Activated naive CD4-positive, alpha-beta T cell treated with anti-CD3 and anti-CD28 coated beads for 36 hours (primary cell): ENCODE data around the gene CTBP1. TPM values are rescaled to one million over a fixed set of nuclear protein-coding genes. Genes with fewer than 3 reads are reported as not detected.
A peak's percentile ranks its signal among the peaks of the same experiment; 100 is the strongest.
"Not testable (repeated sequence)": the region's sequence is repeated elsewhere in the genome, so short reads cannot be mapped to it uniquely, and the experiment has no call there.

Experiments used
- CTCF ChIA-PET: fragments of 350-600 bp; sonication (Branson Sonifier 250); formaldehyde crosslinking; loops from one replicate; lab custom pipeline; 2021; ENCODE audit warnings: antibody characterized with exemption; lab: Charles Lee
- DNase-seq: peaks from one replicate; pipeline ENCODE4 v3.0.0-alpha.2; 2020
- H3K27ac Mint-ChIP-seq: one replicate; pipeline ENCODE4 v1.8.0; 2021; ENCODE audit warnings: mild to moderate bottlenecking, mixed read lengths
- H3K27me3 Mint-ChIP-seq: one replicate; pipeline ENCODE4 v1.8.0; 2021; ENCODE audit warnings: low read depth, mixed read lengths
- H3K36me3 Mint-ChIP-seq: one replicate; pipeline ENCODE4 v1.8.0; 2021; ENCODE audit warnings: low read depth, mixed read lengths
- H3K4me1 Mint-ChIP-seq: one replicate; pipeline ENCODE4 v1.8.0; 2021; ENCODE audit warnings: low read depth, mixed read lengths
- H3K4me3 Mint-ChIP-seq: one replicate; pipeline ENCODE4 v1.8.0; 2021; ENCODE audit warnings: mild to moderate bottlenecking, moderate library complexity, mixed read lengths
- H3K9me3 Mint-ChIP-seq: one replicate; pipeline ENCODE4 v1.8.0; 2021; ENCODE audit warnings: mixed read lengths
- intact Hi-C: fragments of 100-400 bp; cut with micrococcal nuclease; formaldehyde crosslinking; loops from one replicate; pipeline ENCODE4 v1.15.1; 2023
- total RNA-seq, 2 experiments: library from RNA; stranded (reverse); gene quantifications; one replicate each; pipeline ENCODE4 v1.2.3, GENCODE V29; 2021

The CTBP1 gene
- total RNA-seq = 100 to 1,000 TPM; 136 to 140 TPM

GRCh38 chr4:1248245-1249147 lies at the start of gene CTBP1:
CTBP1 (minus strand) TSS chr4:1249130; CDS start chr4:1241331, 7,799 bp downstream.
- Mint-ChIP-seq H3K36me3 (peaks cover 32% of the 10 kb centered on the region), H3K27ac (peak within 1 kb of the TSS; percentile 94), H3K27me3 (no peaks in the 10 kb centered on the region), H3K4me3 (peak within 1 kb of the TSS; percentile 82), H3K9me3 (peaks cover 2% of the 10 kb centered on the region), H3K4me1 (peaks cover 72% of the 10 kb centered on the region)
- CTCF ChIA-PET = interaction anchor here (1.2 to 3.2 kb wide), 3 partner anchors 16 to 38 kb away, joined by 6 to 16 read pairs (median 13); no protein-coding TSS in a partner anchor
- intact Hi-C loops = loop anchor here (1.0 to 5.0 kb wide), 10 partner anchors 19 to 760 kb away; partner anchors contain the start of genes FGFRL1, LETM1, MAEA and NELFA
- peak; percentile 73 for DNase-seq

GRCh38 chr4:1298461-1298860 lies 49.5 kb upstream of the CTBP1 start:
- H3K4me1 Mint-ChIP-seq = peaks cover 64% of the 10 kb centered on the region
- H3K27ac Mint-ChIP-seq = peak overlapping the region; percentile 24
- no peaks in the 10 kb centered on the region for H3K9me3 Mint-ChIP-seq
- no peak for DNase-seq
- CTCF ChIA-PET = no interaction called here
- no peak overlapping the region for H3K4me3 Mint-ChIP-seq
- H3K36me3 Mint-ChIP-seq = peaks cover 13% of the 10 kb centered on the region
- intact Hi-C loops = no loop called here
- H3K27me3 Mint-ChIP-seq = no peaks in the 10 kb centered on the region

GRCh38 chr4:1297456-1298325 lies 48.8 kb upstream of the CTBP1 start:
- intact Hi-C loops = no loop called here
- no peaks in the 10 kb centered on the region for H3K9me3 Mint-ChIP-seq
- H3K4me3 Mint-ChIP-seq = no peak overlapping the region
- peaks cover 12% of the 10 kb centered on the region for H3K36me3 Mint-ChIP-seq
- peaks cover 71% of the 10 kb centered on the region for H3K4me1 Mint-ChIP-seq
- CTCF ChIA-PET = no interaction called here
- H3K27ac Mint-ChIP-seq = no peak overlapping the region
- DNase-seq = no peak
- H3K27me3 Mint-ChIP-seq = no peaks in the 10 kb centered on the region

- intact Hi-C loops = no loop called here
- H3K27ac Mint-ChIP-seq = peak overlapping the region; percentile 60
- H3K36me3 Mint-ChIP-seq = peaks cover 12% of the 10 kb centered on the region
Measured at GRCh38 chr4:1297023-1297395, 48.1 kb upstream of the CTBP1 start.

GRCh38 chr4:1296324-1297022 lies 47.5 kb upstream of the CTBP1 start:
- intact Hi-C loops = no loop called here
- Mint-ChIP-seq H3K9me3 (no peaks in the 10 kb centered on the region), H3K27ac (peak overlapping the region; percentile 60), H3K4me1 (peaks cover 75% of the 10 kb centered on the region), H3K4me3 (no peak overlapping the region), H3K27me3 (no peaks in the 10 kb centered on the region), H3K36me3 (peaks cover 14% of the 10 kb centered on the region)
- CTCF ChIA-PET = no interaction called here
- no peak for DNase-seq

More at GRCh38 chr4:1297023-1297395, 48.1 kb upstream of the CTBP1 start:
- Mint-ChIP-seq H3K4me3 (no peak overlapping the region), H3K9me3 (no peaks in the 10 kb centered on the region), H3K4me1 (peaks cover 75% of the 10 kb centered on the region), H3K27me3 (no peaks in the 10 kb centered on the region)
- no peak for DNase-seq
- CTCF ChIA-PET = no interaction called here

GRCh38 chr4:1295405-1296055 lies 46.6 kb upstream of the CTBP1 start:
- H3K36me3 Mint-ChIP-seq = peaks cover 10% of the 10 kb centered on the region

GRCh38 chr4:1294891-1295290 lies 46.0 kb upstream of the CTBP1 start:
- no peak for DNase-seq
- Mint-ChIP-seq H3K4me3 (no peak overlapping the region), H3K9me3 (no peaks in the 10 kb centered on the region), H3K36me3 (peaks cover 10% of the 10 kb centered on the region), H3K27me3 (no peaks in the 10 kb centered on the region), H3K4me1 (peaks cover 68% of the 10 kb centered on the region), H3K27ac (no peak overlapping the region)
- intact Hi-C loops = no loop called here
- CTCF ChIA-PET = no interaction called here

More at GRCh38 chr4:1295405-1296055, 46.6 kb upstream of the CTBP1 start:
- Mint-ChIP-seq H3K9me3 (no peaks in the 10 kb centered on the region), H3K27me3 (no peaks in the 10 kb centered on the region), H3K4me3 (no peak overlapping the region), H3K4me1 (peaks cover 75% of the 10 kb centered on the region), H3K27ac (no peak overlapping the region)
- CTCF ChIA-PET = no interaction called here
- no peak for DNase-seq
- intact Hi-C loops = no loop called here

- peaks cover 63% of the 10 kb centered on the region for H3K4me1 Mint-ChIP-seq
- no peaks in the 10 kb centered on the region for H3K9me3 Mint-ChIP-seq
- no peak overlapping the region for H3K27ac Mint-ChIP-seq
- intact Hi-C loops = no loop called here
- H3K4me3 Mint-ChIP-seq = no peak overlapping the region
- H3K36me3 Mint-ChIP-seq = peaks cover 8% of the 10 kb centered on the region
- no peaks in the 10 kb centered on the region for H3K27me3 Mint-ChIP-seq
- CTCF ChIA-PET = interaction anchor here (1.0 kb wide), 1 partner anchor 163 kb away, joined by 3 read pairs; no protein-coding TSS in a partner anchor
- no peak for DNase-seq
Measured at GRCh38 chr4:1294424-1294823, 45.5 kb upstream of the CTBP1 start.

GRCh38 chr4:1293991-1294390 lies 45.1 kb upstream of the CTBP1 start:
- Mint-ChIP-seq H3K27me3 (no peaks in the 10 kb centered on the region), H3K9me3 (no peaks in the 10 kb centered on the region), H3K4me1 (peaks cover 60% of the 10 kb centered on the region), H3K4me3 (no peak overlapping the region), H3K36me3 (peaks cover 8% of the 10 kb centered on the region), H3K27ac (no peak overlapping the region)
- no peak for DNase-seq
- CTCF ChIA-PET = interaction anchor here (1.0 kb wide), 1 partner anchor 163 kb away, joined by 3 read pairs; no protein-coding TSS in a partner anchor
- intact Hi-C loops = no loop called here

GRCh38 chr4:1293531-1293941 lies 44.6 kb upstream of the CTBP1 start:
- CTCF ChIA-PET = interaction anchor here (1.0 kb wide), 1 partner anchor 162 kb away, joined by 3 read pairs; no protein-coding TSS in a partner anchor
- Mint-ChIP-seq H3K27me3 (no peaks in the 10 kb centered on the region), H3K4me1 (peaks cover 61% of the 10 kb centered on the region), H3K36me3 (peaks cover 8% of the 10 kb centered on the region), H3K9me3 (no peaks in the 10 kb centered on the region), H3K27ac (no peak overlapping the region), H3K4me3 (no peak overlapping the region)
- intact Hi-C loops = no loop called here
- DNase-seq = no peak

GRCh38 chr4:1292703-1293011 lies 43.7 kb upstream of the CTBP1 start:
- H3K36me3 Mint-ChIP-seq, intact Hi-C loops, H3K4me3 Mint-ChIP-seq, H3K9me3 Mint-ChIP-seq, H3K27ac Mint-ChIP-seq, H3K27me3 Mint-ChIP-seq: not testable (repeated sequence)
- CTCF ChIA-PET = interaction anchor here (0.7 to 0.9 kb wide), 2 partner anchors 124 to 177 kb away, joined by 5 read pairs; no protein-coding TSS in a partner anchor
- H3K4me1 Mint-ChIP-seq = peaks cover 59% of the 10 kb centered on the region
- peak; percentile 51 for DNase-seq
